ENCODE data around the gene GPHB5. TPM values are rescaled to one million over a fixed set of nuclear protein-coding genes. Genes with fewer than 3 reads are reported as not detected.

The GPHB5 gene
- total RNA-seq, 4 donors from 2014 or later = not detected

DNA sequence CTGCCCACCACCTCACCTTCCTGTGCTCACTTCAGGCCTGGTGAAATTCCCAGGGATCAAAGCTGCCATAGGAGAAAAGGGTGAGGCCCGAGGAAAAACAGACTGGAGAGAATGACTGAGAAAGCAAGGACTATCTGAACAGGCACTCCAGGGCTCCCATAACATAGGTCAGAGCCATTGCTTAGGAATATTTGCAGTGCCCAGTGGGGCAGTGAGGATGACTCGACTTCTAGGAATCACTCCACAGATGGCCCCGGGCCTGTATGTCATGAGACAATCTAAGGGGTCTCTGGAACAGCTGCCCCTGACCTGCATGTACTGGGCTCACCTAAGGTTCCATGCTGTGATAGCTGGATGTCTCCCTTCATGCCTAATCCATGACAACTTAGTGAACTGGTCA lies 51.6 kb downstream of the GPHB5 start:
- H3K27ac ChIP-seq (replicated peaks in 1 of 4) = peak overlapping the region in 1 of 4 donors; percentile 9
- H3K4me3 ChIP-seq = no peak overlapping the region
- TF ChIP-seq, protein P1, sequence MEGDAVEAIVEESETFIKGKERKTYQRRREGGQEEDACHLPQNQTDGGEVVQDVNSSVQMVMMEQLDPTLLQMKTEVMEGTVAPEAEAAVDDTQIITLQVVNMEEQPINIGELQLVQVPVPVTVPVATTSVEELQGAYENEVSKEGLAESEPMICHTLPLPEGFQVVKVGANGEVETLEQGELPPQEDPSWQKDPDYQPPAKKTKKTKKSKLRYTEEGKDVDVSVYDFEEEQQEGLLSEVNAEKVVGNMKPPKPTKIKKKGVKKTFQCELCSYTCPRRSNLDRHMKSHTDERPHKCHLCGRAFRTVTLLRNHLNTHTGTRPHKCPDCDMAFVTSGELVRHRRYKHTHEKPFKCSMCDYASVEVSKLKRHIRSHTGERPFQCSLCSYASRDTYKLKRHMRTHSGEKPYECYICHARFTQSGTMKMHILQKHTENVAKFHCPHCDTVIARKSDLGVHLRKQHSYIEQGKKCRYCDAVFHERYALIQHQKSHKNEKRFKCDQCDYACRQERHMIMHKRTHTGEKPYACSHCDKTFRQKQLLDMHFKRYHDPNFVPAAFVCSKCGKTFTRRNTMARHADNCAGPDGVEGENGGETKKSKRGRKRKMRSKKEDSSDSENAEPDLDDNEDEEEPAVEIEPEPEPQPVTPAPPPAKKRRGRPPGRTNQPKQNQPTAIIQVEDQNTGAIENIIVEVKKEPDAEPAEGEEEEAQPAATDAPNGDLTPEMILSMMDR (IDR thresholded peaks at IDR 0.05) = no peak
- no peak for TF ChIP-seq POLR2AphosphoS5 (IDR thresholded peaks at IDR 0.05)
- TF ChIP-seq POLR2A (IDR thresholded peaks at IDR 0.05; ENCODE audit: low read depth) = no peak
- no peak for TF ChIP-seq EP300 (IDR thresholded peaks at IDR 0.05)
- no peaks in the 10 kb centered on the region for H3K27me3 ChIP-seq
- H3K9me3 ChIP-seq = no peaks in the 10 kb centered on the region
- H3K36me3 ChIP-seq = peaks cover 0 to 8% (median 2%) of the 10 kb centered on the region in 4 donors
- peaks cover 4 to 19% (median 10%) of the 10 kb centered on the region in 4 donors for H3K4me1 ChIP-seq
- intact Hi-C loops (cut with DNase I) = no loop called here
- DNase-seq (ENCODE audit: extremely low spot score) = no peak
- WGBS = 87% methylated on average over 3 of the region's 3 CpGs

DNA sequence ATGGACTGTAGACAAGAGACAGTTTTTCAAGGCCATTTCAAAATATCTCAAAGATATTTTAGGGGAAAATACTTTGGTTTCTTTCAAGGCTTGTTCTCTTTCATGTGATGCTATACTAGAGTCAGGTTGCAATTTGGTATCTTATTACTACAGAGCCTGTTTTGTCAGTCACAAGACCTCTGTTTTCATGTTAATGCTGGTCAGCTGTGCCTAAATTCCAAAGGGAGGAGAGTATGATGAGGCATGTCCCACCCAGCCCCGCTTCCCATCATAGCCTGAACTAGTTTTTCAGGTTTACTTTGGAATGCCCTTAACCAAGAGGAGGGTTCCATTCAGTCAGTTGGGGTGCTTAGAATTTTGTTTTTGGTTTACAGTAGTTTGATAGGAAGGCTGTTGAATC lies 52.6 kb downstream of the GPHB5 start:
- Histone ChIP-seq H3K27me3 (no peaks in the 10 kb centered on the region), H3K36me3 (no peaks in the 10 kb centered on the region), H3K4me3 (no peak overlapping the region), H3K4me1 (peaks cover 4 to 19% (median 10%) of the 10 kb centered on the region in 4 donors), H3K27ac (replicated peaks in 1 of 4) (no peak overlapping the region), H3K9me3 (no peaks in the 10 kb centered on the region)
- 100% methylated on average over 1 of the region's 1 CpG for WGBS
- DNase-seq (ENCODE audit: extremely low spot score) = no peak
- TF ChIP-seq POLR2A (IDR thresholded peaks at IDR 0.05; ENCODE audit: low read depth) = no peak
- no peak for TF ChIP-seq EP300 (IDR thresholded peaks at IDR 0.05)
- TF ChIP-seq, protein P1 (IDR thresholded peaks at IDR 0.05) = no peak
- TF ChIP-seq POLR2AphosphoS5 (IDR thresholded peaks at IDR 0.05) = no peak
- intact Hi-C loops (cut with DNase I) = no loop called here

Other genes with a start within 250 kb of the GPHB5 start
- 10 to 100 TPM; 10.4 to 13.1 (median 11.6) TPM for gene RHOJ, start 114.5 kb downstream of the GPHB5 start, total RNA-seq
- 10 to 100 TPM; 26.3 to 30.7 (median 30.2) TPM for gene PPP2R5E, start 224.4 kb upstream of the GPHB5 start, total RNA-seq

Data from esophagus muscularis mucosa (tissue), 4 donors.